Retinal pigment epithelial cell (primary cell): ENCODE measurements around the gene FABP2.
"Not testable (repeated sequence)": the region's sequence is repeated elsewhere in the genome, so short reads cannot be mapped to it uniquely, and the experiment has no call there.

Experiments used
- DNase-seq: peaks from one replicate; pipeline ENCODE4 v3.0.0-alpha.2; 2010; ENCODE audit warnings: low read depth
- H3K4me3 ChIP-seq: 2 replicates; pipeline ENCODE4 v1.5.1; 2011; ENCODE audit warnings: mild to moderate bottlenecking, low read length, control low read depth, moderate library complexity
- CTCF ChIP-seq: conservative IDR thresholded peaks from 2 replicates; pipeline ENCODE4 v1.5.1; 2011; ENCODE audit warnings: low read depth, low read length, control low read depth, inconsistent platforms

FABP2 gene

GRCh38 chr4:119286377-119287002, 35.4 kb downstream of the FABP2 start:
- peak; percentile 52 for TF ChIP-seq CTCF
- DNase-seq, result peak; percentile 22
- H3K4me3 ChIP-seq, result no peak overlapping the region

- DNase-seq, result no peak
- TF ChIP-seq CTCF, result no peak
- no peak overlapping the region for H3K4me3 ChIP-seq
Measured at GRCh38 chr4:119284876-119285780, 36.8 kb downstream of the FABP2 start.

- DNase-seq, result no peak
- TF ChIP-seq CTCF, result no peak
- H3K4me3 ChIP-seq, result no peak overlapping the region
Measured at GRCh38 chr4:119281393-119281792, 40.5 kb downstream of the FABP2 start.

- not testable (repeated sequence) for DNase-seq, H3K4me3 ChIP-seq
Measured at GRCh38 chr4:119279945-119280344, 42.0 kb downstream of the FABP2 start.

- DNase-seq, H3K4me3 ChIP-seq: not testable (repeated sequence)
Measured at GRCh38 chr4:119279541-119279940, 42.4 kb downstream of the FABP2 start.

GRCh38 chr4:119271361-119272085, 50.4 kb downstream of the FABP2 start:
- no peak for TF ChIP-seq CTCF
- no peak overlapping the region for H3K4me3 ChIP-seq
- no peak for DNase-seq

- no peak for TF ChIP-seq CTCF
- no peak for DNase-seq
- no peak overlapping the region for H3K4me3 ChIP-seq
Measured at GRCh38 chr4:119268466-119268865, 53.5 kb downstream of the FABP2 start.
